ENCODE measurements around the gene SLC9A9.

Gene SLC9A9

GRCh38 chr3:143648218-143648617 is 200.1 kb downstream of the SLC9A9 start:
- DNase-seq (ENCODE audit: low spot score): no peak

- DNase-seq (ENCODE audit: low spot score): no peak
These were observed 203.7 kb downstream of the SLC9A9 start for GRCh38 chr3:143644370-143645089.

- no peak for DNase-seq (ENCODE audit: low spot score)
These were observed 204.4 kb downstream of the SLC9A9 start for GRCh38 chr3:143643905-143644304.

- no peak for DNase-seq (ENCODE audit: low spot score)
These were observed 207.5 kb downstream of the SLC9A9 start for GRCh38 chr3:143640774-143641173.

GRCh38 chr3:143637133-143637532 is 211.1 kb downstream of the SLC9A9 start:
- DNase-seq (ENCODE audit: low spot score): no peak

GRCh38 chr3:143634991-143635390 is 213.3 kb downstream of the SLC9A9 start:
- no peak for DNase-seq (ENCODE audit: low spot score)

GRCh38 chr3:143634427-143634826 is 213.8 kb downstream of the SLC9A9 start:
- no peak for DNase-seq (ENCODE audit: low spot score)

- DNase-seq (ENCODE audit: low spot score): no peak
These were observed 214.5 kb downstream of the SLC9A9 start for GRCh38 chr3:143633816-143634215.

- DNase-seq (ENCODE audit: low spot score): no peak
These were observed 218.5 kb downstream of the SLC9A9 start for GRCh38 chr3:143629726-143630125.

GRCh38 chr3:143628971-143629370 is 219.3 kb downstream of the SLC9A9 start:
- no peak for DNase-seq (ENCODE audit: low spot score)

- DNase-seq (ENCODE audit: low spot score): no peak
These were observed 220.9 kb downstream of the SLC9A9 start for GRCh38 chr3:143627336-143627735.

GRCh38 chr3:143619231-143619630 is 229.0 kb downstream of the SLC9A9 start:
- DNase-seq (ENCODE audit: low spot score): no peak

GRCh38 chr3:143617050-143617449 is 231.2 kb downstream of the SLC9A9 start:
- no peak for DNase-seq (ENCODE audit: low spot score)

- no peak for DNase-seq (ENCODE audit: low spot score)
These were observed 235.0 kb downstream of the SLC9A9 start for GRCh38 chr3:143613226-143613625.

- DNase-seq (ENCODE audit: low spot score): no peak
These were observed 235.7 kb downstream of the SLC9A9 start for GRCh38 chr3:143612541-143612940.

GRCh38 chr3:143608966-143609365 is 239.3 kb downstream of the SLC9A9 start:
- DNase-seq (ENCODE audit: low spot score): no peak

GRCh38 chr3:143605233-143605950 is 242.9 kb downstream of the SLC9A9 start:
- no peak for DNase-seq (ENCODE audit: low spot score)

GRCh38 chr3:143604402-143605185 is 243.7 kb downstream of the SLC9A9 start:
- DNase-seq (ENCODE audit: low spot score): no peak

- DNase-seq (ENCODE audit: low spot score): no peak
These were observed 244.5 kb downstream of the SLC9A9 start for GRCh38 chr3:143603774-143604173.

GRCh38 chr3:143601723-143602484 is 246.4 kb downstream of the SLC9A9 start:
- no peak for DNase-seq (ENCODE audit: low spot score)

- DNase-seq (ENCODE audit: low spot score): no peak
These were observed 247.2 kb downstream of the SLC9A9 start for GRCh38 chr3:143600756-143601718.

Data from left forelimb (tissue), 1 donor.